ENCODE measurements around the gene ERC1.
"Not testable (repeated sequence)": the region's sequence is repeated elsewhere in the genome, so short reads cannot be mapped to it uniquely, and the experiment has no call there.

Gene ERC1

GRCh38 chr12:1319212-1319611, 328.2 kb downstream of the ERC1 start:
- DNase-seq (ENCODE audit: low read depth): no peak

DNA sequence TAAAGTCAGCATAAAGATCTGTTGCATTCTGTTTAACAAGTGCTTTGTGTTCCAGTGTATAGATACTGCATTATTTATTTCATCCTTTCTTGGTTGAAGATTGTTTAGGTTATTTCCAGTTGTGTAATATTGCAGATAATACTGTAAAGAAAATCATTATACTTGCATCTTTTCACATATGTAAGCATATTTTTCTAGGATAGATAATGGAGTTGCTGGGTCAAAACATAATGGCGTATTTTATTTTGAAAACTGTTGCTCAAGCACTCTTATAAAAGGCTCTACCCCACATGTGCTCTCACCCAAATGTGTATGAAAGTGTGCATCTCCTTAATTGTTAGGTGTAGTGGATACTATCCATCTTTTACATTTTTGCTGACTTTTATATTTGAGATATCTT, 329.0 kb downstream of the ERC1 start:
- no peak for DNase-seq (ENCODE audit: low read depth)

DNA sequence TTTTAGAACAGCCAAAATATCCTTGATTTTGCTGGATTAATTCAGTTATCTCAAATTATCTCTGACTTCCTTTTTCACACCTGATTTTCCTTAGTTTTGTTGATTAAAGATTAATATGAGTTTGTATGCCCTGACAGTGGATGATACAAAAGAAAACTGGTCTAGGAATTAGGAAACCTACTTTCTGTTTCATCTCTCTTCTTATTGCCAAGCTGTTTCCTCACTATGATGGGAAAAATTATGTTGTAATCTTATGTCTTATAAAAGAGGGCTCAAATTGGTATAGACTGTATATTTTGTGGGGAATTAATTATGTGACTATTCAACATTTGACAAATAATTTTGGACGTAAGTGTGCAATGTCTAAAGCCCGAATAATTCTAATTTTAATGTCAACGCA, 331.8 kb downstream of the ERC1 start:
- no peak for DNase-seq (ENCODE audit: low read depth)

- no peak for DNase-seq (ENCODE audit: low read depth)
Measured at GRCh38 chr12:1324099-1324498, 333.1 kb downstream of the ERC1 start.

DNA sequence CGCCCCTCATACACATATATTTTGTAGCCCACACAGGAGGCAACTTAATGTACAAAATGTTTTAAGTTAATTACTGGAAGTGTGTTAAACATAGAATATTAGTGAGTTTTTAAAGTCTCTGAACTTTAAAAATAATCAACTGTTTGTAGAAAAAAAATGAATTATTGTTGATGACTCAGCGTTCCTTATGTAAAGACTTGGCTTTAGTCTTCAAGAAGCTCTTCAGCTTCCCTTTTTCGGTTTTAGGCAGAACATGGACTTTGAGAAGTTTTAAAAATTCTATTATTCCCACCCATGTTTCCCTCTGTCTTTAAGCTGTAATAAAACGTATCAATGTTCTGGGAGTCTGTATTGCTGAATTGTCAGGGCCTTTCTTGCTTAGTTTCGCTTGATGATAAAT, 333.9 kb downstream of the ERC1 start:
- DNase-seq (ENCODE audit: low read depth): no peak

- DNase-seq (ENCODE audit: low read depth): no peak
Measured at GRCh38 chr12:1325666-1326065, 334.6 kb downstream of the ERC1 start.

- no peak for DNase-seq (ENCODE audit: low read depth)
Measured at GRCh38 chr12:1326258-1326657, 335.2 kb downstream of the ERC1 start.

DNA sequence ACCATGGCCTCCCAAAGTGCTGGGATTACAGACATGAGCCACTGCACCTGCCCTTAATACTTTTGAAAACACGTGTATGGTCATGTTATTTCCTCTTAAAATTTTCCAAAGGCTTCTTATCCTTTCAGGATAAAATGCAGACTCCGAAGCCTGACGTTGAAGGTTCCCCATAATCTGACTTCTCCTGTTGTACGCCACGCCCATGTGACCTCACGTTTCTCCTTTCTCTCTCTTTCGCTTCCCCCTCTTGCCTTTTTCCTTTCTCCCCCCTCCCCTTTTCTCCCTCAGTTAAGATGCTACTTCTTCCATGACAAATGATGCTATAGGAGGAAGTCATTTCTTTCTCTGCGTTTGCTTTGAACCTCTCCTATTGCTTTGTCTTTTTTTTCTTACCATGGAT, 337.4 kb downstream of the ERC1 start:
- DNase-seq (ENCODE audit: low read depth): no peak

DNA sequence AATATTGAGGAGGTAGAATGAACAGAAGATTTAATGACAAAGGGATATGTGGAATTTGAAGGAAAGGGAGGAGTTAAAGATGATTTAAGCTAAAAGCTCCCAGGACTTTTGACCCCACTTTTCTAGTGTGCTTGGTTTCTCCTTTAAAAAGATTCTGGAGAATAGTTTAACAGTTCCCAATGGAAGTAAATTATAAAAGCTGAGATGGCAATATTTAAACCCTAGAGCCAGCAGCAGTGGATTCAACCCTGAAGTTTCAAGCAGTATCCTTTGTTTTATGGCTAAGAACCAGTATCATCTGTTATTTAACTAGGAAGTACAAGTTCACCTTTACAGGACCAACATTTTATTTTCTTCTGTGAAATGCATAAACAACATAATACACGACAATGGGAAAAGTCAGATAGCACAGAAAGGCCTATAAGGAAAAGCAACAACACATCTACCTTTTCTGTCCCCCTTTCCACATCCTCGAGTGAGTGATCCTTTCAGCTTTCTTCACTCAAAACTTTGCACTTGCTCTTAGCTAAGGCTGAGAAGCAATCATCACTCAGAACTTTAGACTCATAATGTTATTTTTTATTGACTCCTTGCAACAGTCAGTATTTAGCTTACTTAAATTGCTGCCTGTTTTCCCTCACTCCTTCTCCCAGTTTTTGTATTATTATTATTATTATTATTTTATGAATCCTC, 338.9 kb downstream of the ERC1 start:
- no peak for DNase-seq (ENCODE audit: low read depth)

DNA sequence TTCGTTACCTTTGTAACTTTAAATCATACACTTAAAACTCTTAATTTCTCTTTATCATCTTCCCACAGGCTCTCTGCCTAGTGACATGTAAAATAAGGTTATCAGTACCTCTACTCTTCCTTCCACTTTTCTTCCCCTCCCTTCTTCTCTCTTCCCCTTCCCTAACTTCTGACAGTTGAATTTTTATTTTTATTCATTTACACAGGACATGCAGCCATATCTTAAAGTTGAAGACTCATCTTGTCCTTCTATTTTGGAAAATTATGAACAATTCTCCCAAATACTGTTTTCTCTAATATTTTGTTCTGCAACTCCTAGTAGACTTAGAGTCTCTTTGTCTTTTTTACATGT, 339.4 kb downstream of the ERC1 start:
- no peak for DNase-seq (ENCODE audit: low read depth)

- no peak for DNase-seq (ENCODE audit: low read depth)
Measured at GRCh38 chr12:1332327-1332726, 341.3 kb downstream of the ERC1 start.

DNA sequence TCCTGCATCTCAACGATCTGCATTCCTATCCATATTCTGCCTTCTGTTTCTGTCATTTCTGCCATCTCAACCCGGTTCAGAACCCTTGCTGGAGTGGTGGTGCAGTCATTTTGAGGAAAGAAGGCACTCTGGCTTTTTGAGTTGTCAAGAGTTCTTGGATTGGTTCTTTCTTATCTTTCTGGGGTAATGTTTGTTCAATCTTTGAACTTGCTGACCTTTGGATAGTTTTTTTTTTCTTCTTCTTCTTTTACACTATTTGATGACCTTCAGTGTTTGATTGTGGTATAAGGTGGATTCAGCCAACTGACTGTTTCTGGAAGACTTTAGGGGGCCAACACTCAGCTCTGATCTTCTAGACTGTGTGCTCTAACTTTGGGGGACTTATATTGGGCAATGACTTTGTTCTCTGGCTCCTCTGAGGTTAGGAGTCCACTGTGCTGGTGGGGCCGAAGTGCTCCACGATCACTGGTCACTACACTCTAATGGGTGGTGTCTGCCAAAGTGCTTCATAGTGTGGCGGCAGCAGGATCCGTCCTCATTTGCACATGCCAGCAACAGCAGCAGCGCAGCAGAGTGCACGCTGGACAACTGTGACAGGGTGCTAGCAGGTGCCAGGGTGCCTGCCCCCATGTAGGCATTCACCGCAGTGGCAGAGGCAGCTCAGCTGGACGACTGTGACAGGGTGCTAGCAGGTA, 347.6 kb downstream of the ERC1 start:
- DNase-seq (ENCODE audit: low read depth): no peak

DNA sequence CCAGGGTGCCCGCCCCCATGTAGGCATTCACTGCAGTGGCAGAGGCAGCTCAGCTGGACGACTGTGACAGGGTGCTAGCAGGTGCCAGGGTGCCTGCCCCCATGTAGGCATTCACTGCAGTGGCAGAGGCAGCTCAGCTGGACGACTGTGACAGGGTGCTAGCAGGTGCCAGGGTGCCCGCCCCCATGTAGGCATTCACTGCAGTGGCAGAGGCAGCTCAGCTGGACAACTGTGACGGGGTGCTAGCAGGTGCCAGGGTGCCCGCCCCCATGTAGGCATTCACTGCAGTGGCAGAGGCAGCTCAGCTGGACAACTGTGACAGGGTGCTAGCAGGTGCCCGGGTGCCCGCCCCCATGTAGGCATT, 348.1 kb downstream of the ERC1 start:
- DNase-seq (ENCODE audit: low read depth): not testable (repeated sequence)

- no peak for DNase-seq (ENCODE audit: low read depth)
Measured at GRCh38 chr12:1339618-1340319, 348.7 kb downstream of the ERC1 start.

DNA sequence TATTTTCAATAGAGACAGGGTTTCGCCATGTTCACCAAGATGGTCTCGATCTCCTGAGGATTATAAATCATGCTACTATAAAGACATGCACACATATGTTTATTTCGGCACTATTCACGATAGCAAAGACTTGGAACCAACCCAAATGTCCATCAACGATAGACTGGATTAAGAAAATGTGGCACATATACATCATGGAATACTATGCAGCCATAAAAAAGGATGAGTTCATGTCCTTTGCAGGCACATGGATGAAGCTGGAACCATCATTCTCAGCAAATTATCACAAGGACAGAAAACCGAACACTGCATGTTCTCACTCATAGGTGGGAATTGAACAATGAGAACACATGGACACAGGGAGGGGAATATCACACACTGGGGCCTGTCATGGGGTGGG, 350.2 kb downstream of the ERC1 start:
- DNase-seq (ENCODE audit: low read depth): not testable (repeated sequence)

GRCh38 chr12:1343422-1343821, 352.4 kb downstream of the ERC1 start:
- DNase-seq (ENCODE audit: low read depth): no peak

DNA sequence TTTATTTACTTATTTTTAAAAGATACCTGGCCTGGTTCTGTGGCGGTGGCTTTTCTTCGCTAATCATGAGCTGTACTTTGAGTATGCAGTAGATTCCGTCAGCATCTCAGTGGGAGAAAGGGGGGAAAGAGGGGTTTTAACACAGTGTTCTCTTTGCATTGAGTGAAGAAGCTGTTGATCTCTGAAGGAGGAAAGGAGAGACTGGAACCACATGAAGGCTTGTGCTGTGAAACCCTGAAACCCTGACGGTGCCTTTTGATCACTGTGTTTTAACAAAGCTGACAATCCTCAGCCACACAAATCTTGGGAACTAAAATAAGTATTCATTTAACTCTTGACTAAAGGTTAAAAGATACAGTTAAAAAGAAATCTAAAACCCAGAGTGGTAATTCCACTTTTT, 353.2 kb downstream of the ERC1 start:
- no peak for DNase-seq (ENCODE audit: low read depth)

GRCh38 chr12:1346126-1346525, 355.1 kb downstream of the ERC1 start:
- no peak for DNase-seq (ENCODE audit: low read depth)

- DNase-seq (ENCODE audit: low read depth): no peak
Measured at GRCh38 chr12:1347294-1347693, 356.3 kb downstream of the ERC1 start.

DNA sequence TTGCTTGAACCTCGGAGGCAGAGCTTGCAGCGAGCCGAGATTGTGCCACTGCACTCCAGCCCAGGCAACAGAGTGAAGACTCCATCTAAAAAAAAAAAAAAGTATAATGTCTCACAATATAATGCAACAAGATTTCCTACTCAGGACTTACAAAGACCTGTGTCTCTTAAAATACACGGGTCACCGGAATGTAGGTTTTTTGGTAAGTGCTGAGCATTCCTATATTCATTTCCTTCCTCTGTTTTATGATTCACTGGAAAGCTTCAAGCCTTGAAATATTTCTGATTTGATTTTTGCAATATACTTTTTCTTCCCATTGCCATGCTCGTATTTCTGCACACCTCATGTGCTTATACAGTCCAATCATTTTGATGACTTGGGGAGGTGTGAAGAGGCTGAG, 357.6 kb downstream of the ERC1 start:
- no peak for DNase-seq (ENCODE audit: low read depth)

GRCh38 chr12:1350055-1350933, 359.3 kb downstream of the ERC1 start:
- DNase-seq (ENCODE audit: low read depth): no peak

- DNase-seq (ENCODE audit: low read depth): no peak
Measured at GRCh38 chr12:1350934-1351240, 359.9 kb downstream of the ERC1 start.

- no peak for DNase-seq (ENCODE audit: low read depth)
Measured at GRCh38 chr12:1351926-1352325, 360.9 kb downstream of the ERC1 start.

All from activated T-helper 9 cell treated with anti-CD3 and anti-CD28 coated beads, Interleukin-2, amount 50 U/mL, for 16 hours (primary cell).